HG02798 (cell line): ENCODE results near the gene RBM38.

ENCODE experiments used
- ATAC-seq: cut with Tn5 transposase; IDR thresholded peaks from one replicate; pipeline ENCODE4 v1.9.1; 2021; ENCODE audit warnings: mild to moderate bottlenecking; ENCODE audit not compliant: unreplicated experiment, poor library complexity

RBM38 gene

GRCh38 chr20:57433657-57434389 is 42.6 kb downstream of the RBM38 start:
- ATAC-seq, result no peak

GRCh38 chr20:57434390-57434700 is 43.1 kb downstream of the RBM38 start:
- no peak for ATAC-seq

DNA sequence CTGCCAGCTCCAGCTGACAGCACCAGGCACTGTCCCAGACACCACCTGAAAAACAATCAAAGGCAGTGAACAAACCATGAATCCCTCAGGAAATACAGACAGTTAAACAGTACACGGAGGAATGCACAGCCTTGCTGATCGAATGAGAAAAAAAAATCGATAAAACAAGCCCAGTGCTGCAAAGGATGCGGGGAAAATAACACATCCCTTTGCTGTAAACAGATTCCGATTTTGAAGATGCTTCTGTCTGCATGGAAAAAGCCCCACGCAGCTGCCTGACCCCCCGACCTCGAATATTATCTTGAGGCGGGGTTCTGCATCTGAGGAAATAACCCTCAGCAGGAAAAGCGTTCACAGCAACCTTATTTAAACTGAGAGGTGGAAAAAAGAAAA is 43.9 kb downstream of the RBM38 start:
- no peak for ATAC-seq

- no peak for ATAC-seq
Observed at GRCh38 chr20:57435498-57436222, 44.5 kb downstream of the RBM38 start.

- ATAC-seq, result no peak
Observed at GRCh38 chr20:57436223-57436545, 45.0 kb downstream of the RBM38 start.

- ATAC-seq, result no peak
Observed at GRCh38 chr20:57437267-57437666, 46.1 kb downstream of the RBM38 start.

- no peak for ATAC-seq
Observed at GRCh38 chr20:57437672-57438330, 46.6 kb downstream of the RBM38 start.

DNA sequence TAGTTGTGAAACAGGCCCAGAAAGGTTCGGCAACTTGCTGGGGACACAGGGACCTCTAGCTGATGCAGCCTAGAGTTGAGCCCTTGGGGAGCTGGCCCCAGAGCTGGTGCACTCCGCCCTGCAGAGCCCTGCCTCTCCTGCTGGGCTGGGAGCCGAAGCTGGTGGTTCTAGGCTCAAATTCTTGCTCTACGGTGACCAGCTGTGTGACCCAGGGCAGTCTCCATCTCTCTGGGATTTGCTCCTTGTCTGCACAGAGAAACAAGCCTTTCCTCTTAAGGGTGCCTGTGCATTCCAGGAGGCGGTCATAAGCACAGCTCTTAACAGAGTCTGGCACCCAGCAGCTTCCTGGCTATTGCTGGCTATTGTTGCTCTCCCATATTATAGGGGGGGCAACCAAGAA is 47.4 kb downstream of the RBM38 start:
- no peak for ATAC-seq

DNA sequence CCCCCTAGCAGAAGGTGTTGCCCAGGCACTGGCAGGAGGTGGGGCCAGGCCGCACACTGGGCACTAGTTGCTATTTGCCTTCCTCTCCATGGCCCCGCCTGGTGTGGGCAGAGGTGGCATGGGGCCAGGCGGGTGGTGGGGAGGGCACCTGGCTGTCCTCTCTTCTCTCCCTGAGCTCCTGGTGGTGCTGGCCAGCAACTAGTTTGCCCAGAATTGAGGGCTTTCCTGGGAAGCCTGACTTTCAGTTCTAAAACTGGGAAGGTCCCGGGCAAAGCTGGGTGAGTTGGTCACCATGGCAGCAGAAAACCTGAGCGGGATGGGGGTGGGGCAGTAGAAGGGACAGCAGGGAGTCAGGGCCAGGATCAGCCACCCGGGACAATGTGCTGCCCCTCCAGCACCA is 48.2 kb downstream of the RBM38 start:
- no peak for ATAC-seq

DNA sequence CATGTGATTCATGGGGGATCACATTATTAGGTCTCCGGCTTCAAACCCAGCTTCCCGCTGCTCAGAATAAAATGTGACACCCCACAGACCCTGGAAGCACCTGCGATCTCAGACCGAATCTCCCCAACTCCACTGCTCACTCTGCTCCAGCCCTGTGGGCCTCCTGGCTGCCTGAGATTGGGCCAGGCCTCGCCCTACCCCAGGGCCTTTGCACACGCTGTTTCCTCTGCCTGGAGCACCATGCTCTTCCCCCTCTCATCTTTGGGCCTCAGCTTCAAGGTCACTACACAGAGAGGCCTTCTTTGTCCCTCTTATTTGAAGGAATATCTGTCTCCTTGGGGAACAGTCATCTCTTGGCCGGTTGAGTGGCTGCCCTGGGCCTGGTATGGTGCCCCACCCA is 48.8 kb downstream of the RBM38 start:
- ATAC-seq, result no peak

- ATAC-seq, result no peak
Observed at GRCh38 chr20:57440678-57441509, 49.7 kb downstream of the RBM38 start.

GRCh38 chr20:57441510-57442154 is 50.4 kb downstream of the RBM38 start:
- no peak for ATAC-seq

GRCh38 chr20:57442158-57442887 is 51.1 kb downstream of the RBM38 start:
- no peak for ATAC-seq

DNA sequence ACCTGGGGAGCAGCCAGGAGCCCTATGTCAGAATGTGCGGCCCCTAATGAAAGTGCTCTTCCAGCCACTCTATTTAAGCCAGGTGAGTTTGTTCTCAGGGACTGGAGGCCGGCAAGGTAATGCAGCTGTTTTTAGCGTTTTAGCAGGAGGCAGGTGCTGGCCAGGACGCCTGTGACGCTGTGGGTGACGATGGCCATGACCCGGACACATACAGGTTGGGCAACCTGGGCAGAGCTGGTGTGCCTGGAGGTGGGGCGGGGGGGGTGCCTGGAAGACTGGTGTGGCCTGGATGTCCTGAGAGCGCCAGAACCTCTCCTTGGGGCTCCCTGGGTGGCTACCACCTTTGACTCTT is 51.7 kb downstream of the RBM38 start:
- no peak for ATAC-seq

DNA sequence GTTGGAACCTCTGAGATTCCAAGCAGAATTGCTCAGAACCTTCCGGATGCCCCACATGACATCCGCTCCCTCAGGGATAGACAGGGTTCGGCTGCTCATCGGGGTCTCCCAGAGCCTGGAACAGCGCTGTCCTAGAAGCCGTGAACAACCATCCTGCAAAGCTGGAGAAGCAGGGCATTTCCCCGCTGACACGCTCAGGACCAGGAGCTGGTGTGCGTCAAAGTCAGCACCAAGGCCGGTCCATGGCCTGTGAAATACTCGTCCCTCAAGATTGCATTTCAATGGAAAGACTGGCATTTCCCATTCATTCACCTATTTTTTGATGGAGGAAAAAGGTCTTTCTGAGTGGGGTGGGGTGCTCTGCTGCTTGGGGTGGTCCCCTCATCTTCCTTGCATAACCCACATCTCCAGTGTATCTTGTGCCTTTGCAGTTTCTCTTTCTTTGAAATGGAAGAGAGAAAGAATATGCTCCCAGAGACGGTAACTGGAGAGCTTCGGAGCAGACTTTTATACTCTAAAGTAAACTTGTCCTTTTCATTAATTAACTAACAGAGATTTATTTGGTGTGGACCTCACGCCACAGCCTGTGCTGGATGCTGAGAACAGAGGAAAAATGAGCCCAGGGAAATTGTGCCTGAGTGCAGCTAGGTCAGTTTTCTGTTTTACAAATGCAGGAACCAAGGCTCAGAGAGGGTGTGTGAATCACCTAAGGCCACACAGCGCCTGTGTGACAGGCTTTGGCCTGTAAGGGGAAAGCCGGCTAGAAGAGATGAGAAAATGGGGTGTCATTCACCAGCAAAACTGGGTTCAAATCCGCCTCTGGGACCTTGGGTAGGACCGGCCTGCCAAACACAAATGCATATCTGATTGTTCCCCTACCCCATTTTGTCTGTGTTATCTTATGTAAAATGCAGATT is 52.4 kb downstream of the RBM38 start:
- ATAC-seq, result no peak

DNA sequence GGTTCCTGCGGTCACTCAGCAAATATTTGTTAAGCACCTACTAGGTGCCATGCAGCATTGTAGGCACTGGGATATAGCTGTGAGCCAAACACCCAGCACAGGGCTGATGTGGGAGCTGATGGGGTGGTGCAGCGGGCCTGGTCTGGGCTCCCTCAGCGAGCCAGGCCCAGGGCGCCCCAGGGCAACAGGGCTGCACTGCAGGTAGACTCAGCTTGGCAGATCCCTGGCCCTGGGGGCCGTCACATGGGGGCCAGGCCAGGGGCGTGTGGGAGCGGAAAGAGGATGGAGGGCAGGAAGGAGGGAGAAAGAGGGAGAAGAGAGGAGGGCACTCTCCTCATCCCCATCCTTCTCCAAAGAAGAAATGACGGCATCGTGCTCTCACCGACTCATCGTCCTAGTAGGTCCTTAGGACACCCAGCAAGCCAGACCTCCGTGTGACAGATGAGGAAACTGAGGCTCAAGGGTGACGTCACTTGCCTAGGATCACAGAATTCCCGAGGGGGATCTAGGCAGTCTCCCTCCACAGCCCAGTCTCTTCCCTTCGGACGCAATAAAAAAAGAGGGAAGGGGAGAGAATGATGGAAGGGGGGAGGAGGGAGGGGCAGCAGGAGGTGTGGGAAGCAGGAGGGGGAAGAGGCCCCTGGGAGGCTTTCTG is 53.3 kb downstream of the RBM38 start:
- no peak for ATAC-seq

GRCh38 chr20:57445298-57445697 is 54.1 kb downstream of the RBM38 start:
- ATAC-seq, result no peak

DNA sequence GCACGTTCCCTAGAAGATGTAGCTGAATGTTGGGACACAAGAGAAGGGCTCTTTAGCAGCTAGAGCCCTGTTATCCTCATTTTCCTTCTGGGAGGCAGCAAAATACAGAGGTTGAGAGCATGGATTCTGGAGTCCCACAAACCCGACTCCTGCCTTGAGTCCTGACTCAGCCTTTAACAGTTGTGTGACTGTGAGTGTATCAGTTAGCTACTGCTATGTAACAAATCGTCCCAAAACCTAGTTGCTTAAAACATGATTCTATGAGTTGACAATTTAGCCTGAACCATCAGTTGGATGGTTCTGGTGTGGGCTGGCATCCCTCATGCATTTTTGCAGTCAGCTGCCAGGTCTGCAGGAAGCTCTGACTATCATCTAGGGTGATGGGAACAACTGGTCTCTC is 54.6 kb downstream of the RBM38 start:
- ATAC-seq, result no peak
